Measurements from ENCODE around the gene DRGX.

GRCh38 chr10:49335364-49335972 is 60.4 kb downstream of the DRGX start:
- TF ChIP-seq TARDBP (IDR thresholded peaks at IDR 0.05) (no peak), CTBP1 (IDR thresholded peaks at IDR 0.05; ENCODE audit: borderline replicate concordance) (no peak), HDGF (IDR thresholded peaks at IDR 0.05; ENCODE audit: borderline replicate concordance) (no peak), FOXK2 (IDR thresholded peaks at IDR 0.05) (no peak)
- TF ChIP-seq, protein P1, sequence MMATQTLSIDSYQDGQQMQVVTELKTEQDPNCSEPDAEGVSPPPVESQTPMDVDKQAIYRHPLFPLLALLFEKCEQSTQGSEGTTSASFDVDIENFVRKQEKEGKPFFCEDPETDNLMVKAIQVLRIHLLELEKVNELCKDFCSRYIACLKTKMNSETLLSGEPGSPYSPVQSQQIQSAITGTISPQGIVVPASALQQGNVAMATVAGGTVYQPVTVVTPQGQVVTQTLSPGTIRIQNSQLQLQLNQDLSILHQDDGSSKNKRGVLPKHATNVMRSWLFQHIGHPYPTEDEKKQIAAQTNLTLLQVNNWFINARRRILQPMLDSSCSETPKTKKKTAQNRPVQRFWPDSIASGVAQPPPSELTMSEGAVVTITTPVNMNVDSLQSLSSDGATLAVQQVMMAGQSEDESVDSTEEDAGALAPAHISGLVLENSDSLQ (IDR thresholded peaks at IDR 0.05), result no peak

Measured in HEK293T (cell line).